Mesodermal cell (in vitro differentiated cells): ENCODE data around the gene DNAJB8.

Experiments used
- H3K27ac ChIP-seq: 2 replicates; pipeline ENCODE4 v1.7.0; 2013; ENCODE audit warnings: mild to moderate bottlenecking, low read depth, low read length, moderate library complexity; ENCODE audit not compliant: severe bottlenecking
- H3K36me3 ChIP-seq: 2 replicates; pipeline ENCODE4 v1.7.1; 2013; ENCODE audit warnings: mild to moderate bottlenecking, low read length, moderate library complexity; ENCODE audit not compliant: control insufficient read depth, insufficient read depth
- H3K4me1 ChIP-seq: one replicate; pipeline ENCODE4 v1.7.1; 2013; ENCODE audit warnings: mild to moderate bottlenecking, low read length; ENCODE audit not compliant: insufficient read depth, control insufficient read depth, poor library complexity, severe bottlenecking
- H3K4me3 ChIP-seq: 2 replicates; pipeline ENCODE4 v1.7.0; 2013; ENCODE audit warnings: low read length, control low read depth, mild to moderate bottlenecking; ENCODE audit not compliant: insufficient read depth, poor library complexity, severe bottlenecking; ENCODE audit errors: extremely low read depth
- H3K9me3 ChIP-seq: 2 replicates; pipeline ENCODE4 v1.7.1; 2013; ENCODE audit warnings: mild to moderate bottlenecking, low read length, moderate library complexity; ENCODE audit not compliant: control insufficient read depth
- WGBS, 2 experiments: methylation state at CpG; one replicate each; pipeline ENCODE4 v1.1.5; 2013; ENCODE audit warnings: missing lambda C conversion rate in 2 of 2; ENCODE audit not compliant: insufficient coverage in 2 of 2; 5-methylcytosine and 5-hydroxymethylcytosine counted together

The DNAJB8 gene

DNA sequence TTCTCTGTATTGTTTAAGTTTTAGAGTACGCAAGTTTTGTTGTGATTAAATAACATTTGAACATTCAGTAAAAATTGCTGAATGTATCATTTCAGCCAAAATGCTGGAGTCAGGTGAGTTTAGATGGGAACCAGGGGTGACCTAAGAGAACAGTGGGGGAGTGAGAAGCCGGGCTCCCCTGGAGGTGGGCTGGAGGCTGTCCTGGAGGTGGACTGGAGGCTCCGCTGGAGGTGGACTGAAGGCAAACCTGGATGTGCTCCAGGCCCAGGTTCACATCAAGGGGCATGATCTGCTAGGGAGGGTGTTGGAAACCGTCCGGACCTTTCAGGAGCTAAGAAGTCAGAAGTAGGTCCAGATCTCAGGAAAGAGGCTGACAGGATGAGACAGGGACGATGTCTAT lies 23.7 kb downstream of the DNAJB8 start:
- Histone ChIP-seq H3K4me1 (no peaks in the 10 kb centered on the region), H3K4me3 (no peak overlapping the region), H3K9me3 (no peaks in the 10 kb centered on the region), H3K36me3 (no peaks in the 10 kb centered on the region), H3K27ac (no peak overlapping the region)
- 87 to 93% methylated on average over 5 to 6 of the region's 6 CpGs for WGBS, 2 experiments

DNA sequence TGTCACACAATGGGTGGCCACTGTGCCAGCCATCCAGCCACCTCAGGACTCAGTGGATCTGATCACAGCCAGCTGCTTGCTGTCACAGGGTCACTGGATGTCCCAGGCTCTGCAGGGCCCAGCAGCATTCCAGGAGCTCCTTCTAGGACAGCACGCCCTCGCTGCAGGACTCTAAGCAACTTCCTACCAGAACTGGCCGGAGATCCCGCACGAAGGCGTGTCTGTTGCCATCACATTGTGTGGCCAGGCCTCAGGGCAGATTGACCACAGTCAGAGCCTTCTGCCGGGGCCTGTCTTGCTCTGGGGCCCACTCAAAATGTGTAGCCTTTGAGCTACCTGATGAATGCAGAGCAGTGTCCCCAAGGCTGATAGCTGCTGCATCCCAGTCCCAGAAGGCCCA lies 24.6 kb downstream of the DNAJB8 start:
- no peak overlapping the region for H3K27ac ChIP-seq
- WGBS, 2 experiments, result 93 to 94% methylated on average over 7 of the region's 7 CpGs

DNA sequence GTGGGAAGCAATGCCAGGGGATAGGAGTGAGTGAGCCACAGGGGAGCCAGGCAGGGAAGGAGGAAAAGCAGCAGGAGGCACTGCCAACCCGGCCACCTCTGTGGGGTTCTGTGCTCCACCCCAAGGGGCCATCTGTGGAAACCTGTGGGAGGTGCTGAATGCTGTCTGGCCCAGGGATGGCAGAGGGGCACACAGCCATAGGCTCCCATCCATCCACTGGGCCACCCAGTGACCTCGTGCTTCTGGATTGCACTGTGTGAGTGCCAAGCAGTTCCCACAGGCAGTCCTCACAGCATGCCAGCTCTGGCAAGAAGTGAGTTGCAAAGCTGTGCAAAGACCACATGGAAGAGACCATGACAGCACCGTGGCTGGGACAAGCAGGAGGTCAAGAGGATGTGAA lies 27.5 kb downstream of the DNAJB8 start:
- Histone ChIP-seq H3K27ac (no peak overlapping the region), H3K4me3 (no peak overlapping the region), H3K36me3 (no peaks in the 10 kb centered on the region), H3K9me3 (no peaks in the 10 kb centered on the region), H3K4me1 (peaks cover 7% of the 10 kb centered on the region)
- WGBS, 2 experiments, result 67 to 71% methylated on average over 3 of the region's 3 CpGs

More for the DNA sequence above, 24.6 kb downstream of the DNAJB8 start:
- no peaks in the 10 kb centered on the region for H3K4me1 ChIP-seq
- no peaks in the 10 kb centered on the region for H3K9me3 ChIP-seq
- no peaks in the 10 kb centered on the region for H3K36me3 ChIP-seq
- H3K4me3 ChIP-seq, result no peak overlapping the region

DNA sequence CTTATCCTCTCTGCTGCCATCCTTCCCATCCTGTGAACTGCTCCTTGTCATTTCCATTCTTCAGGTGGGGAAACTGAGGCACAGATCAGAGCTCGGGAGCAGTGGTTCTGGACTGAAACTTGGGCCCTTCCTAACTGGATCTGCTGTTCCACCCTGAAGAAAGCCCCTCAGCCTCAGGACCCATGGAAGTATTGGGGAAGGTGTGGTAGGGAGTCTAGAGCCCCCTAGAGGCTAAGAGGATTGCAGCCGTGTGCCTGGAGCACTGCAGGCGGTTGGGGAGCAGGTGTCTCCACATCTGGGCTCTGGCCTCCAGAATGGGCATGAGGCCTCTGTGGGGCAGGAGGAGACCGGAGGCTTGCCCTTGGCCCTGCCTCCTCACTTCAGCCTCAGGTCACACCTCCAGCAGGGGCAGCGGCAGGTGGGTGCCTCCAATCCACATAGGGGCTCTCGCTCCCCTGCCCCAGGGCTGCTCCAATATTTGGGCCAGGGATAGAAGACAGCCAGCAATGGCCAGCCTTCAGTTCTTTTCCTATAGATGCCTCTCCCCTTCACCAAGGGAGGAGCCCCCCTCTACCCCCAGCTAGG lies 28.1 kb downstream of the DNAJB8 start:
- Histone ChIP-seq H3K4me1 (peaks cover 7% of the 10 kb centered on the region), H3K9me3 (no peaks in the 10 kb centered on the region), H3K36me3 (no peaks in the 10 kb centered on the region), H3K27ac (no peak overlapping the region), H3K4me3 (no peak overlapping the region)
- 67 to 74% methylated on average over 5 to 6 of the region's 6 CpGs for WGBS, 2 experiments

DNA sequence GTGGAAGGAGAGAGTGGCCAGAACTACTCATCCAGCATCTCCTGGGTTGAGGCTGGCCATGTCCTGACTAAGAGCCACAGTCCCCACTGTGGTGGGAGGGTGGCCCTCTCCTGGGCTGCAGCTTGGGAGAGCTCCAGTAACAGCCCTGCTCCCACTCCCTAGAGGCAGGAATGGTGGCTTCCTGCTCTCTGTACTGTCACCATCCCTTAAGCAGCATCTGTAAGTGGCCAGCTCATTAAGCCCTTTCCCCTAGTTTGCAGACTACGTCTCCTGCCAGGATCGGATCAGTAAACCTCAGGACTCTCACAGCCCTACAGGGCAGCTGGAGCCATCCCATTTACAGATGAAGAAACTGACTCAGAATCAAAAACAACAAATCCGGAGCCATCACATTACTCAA lies 30.5 kb downstream of the DNAJB8 start:
- Histone ChIP-seq H3K9me3 (no peaks in the 10 kb centered on the region), H3K4me1 (peaks cover 15% of the 10 kb centered on the region), H3K27ac (no peak overlapping the region), H3K36me3 (no peaks in the 10 kb centered on the region), H3K4me3 (no peak overlapping the region)
- 90 to 92% methylated on average over 2 of the region's 3 CpGs for WGBS, 2 experiments

DNA sequence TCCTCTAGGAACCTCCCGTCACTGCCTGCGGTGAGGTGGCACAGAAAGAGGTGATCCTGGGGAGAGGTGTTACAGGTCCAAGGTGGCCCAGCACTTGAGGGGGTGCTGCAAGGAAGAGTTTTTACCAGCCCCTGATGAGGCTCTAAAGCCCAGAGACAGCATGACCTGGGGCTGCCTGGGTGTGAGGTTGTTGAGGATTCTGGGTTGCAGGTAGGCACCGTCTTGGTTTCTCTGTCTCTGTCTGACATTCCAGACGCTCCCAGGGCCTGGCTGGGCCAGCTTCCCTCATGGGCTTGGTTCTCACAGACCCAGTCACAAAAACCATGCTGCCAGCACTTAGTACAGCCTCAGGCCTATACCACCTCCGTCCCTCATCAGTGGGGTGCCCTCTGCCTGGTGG lies 31.1 kb downstream of the DNAJB8 start:
- Histone ChIP-seq H3K9me3 (no peaks in the 10 kb centered on the region), H3K27ac (no peak overlapping the region), H3K36me3 (no peaks in the 10 kb centered on the region), H3K4me3 (no peak overlapping the region), H3K4me1 (peaks cover 15% of the 10 kb centered on the region)
- WGBS, 2 experiments, result 76 to 77% methylated on average over 2 to 5 of the region's 5 CpGs

DNA sequence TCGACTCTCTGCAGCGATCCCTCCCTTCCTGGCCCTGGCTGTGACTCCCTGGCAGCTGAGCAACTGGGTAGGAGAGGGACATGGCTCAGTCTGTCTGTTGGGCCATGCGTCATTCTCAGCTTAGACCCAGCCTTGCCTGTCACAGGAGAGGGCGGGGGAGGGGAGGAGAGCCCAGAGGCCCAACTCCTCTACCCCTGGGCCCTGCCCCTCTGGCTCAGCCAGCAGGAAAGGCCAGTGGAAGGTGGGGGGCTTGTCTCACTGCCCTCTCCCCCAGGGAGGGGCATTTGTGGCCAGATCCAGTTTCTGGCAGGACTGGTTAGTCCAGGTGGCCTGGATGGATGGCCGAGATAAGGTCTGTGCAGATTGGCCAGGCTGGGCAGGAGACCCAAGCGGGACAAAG lies 31.6 kb downstream of the DNAJB8 start:
- Histone ChIP-seq H3K27ac (no peak overlapping the region), H3K4me1 (peaks cover 15% of the 10 kb centered on the region), H3K9me3 (no peaks in the 10 kb centered on the region), H3K36me3 (no peaks in the 10 kb centered on the region), H3K4me3 (no peak overlapping the region)
- WGBS, 2 experiments, result 76 to 77% methylated on average over 4 to 6 of the region's 6 CpGs

DNA sequence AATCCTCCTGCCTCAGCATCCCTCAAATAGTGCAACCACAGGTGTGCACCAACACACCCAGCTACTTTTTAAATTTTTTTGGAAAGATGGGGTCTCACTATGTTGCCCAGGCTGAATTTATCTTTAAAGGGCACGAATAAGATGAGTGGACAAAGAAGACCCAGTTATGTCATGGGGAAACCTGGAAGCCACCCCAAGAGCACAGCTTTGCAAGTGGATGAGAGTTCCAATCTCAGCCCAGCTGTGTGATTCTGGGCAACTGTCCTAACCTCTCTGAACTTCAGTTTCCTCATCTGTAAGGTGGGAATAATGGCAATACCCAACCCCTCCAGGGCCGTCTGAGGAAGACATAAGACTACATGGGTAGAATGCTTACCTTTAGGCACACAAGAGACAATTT lies 32.2 kb downstream of the DNAJB8 start:
- 100% methylated on average over 1 of the region's 2 CpGs for WGBS, 2 experiments
- Histone ChIP-seq H3K9me3 (no peaks in the 10 kb centered on the region), H3K36me3 (no peaks in the 10 kb centered on the region), H3K4me1 (peaks cover 15% of the 10 kb centered on the region), H3K27ac (no peak overlapping the region), H3K4me3 (no peak overlapping the region)

DNA sequence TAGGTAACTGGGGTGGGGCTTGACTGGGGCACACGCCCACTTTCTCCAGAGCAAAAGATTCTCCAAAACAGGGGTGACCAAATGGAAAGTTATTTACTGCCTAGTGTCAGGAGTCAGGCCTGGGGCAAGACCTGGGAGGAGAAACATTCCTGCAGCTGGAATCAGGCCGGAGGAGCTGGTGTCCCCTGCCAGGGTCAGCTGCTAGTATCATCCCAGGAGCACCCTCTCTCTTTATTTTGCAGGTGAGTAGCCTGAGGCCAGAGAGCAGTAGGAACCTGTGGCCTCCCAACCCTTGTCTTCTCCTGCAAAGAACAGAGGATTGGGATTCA lies 32.9 kb downstream of the DNAJB8 start:
- H3K27ac ChIP-seq, result no peak overlapping the region
- WGBS, 2 experiments, result 33 to 57% methylated on average over 1 to 2 of the region's 2 CpGs
- peaks cover 15% of the 10 kb centered on the region for H3K4me1 ChIP-seq
- no peak overlapping the region for H3K4me3 ChIP-seq
- no peaks in the 10 kb centered on the region for H3K36me3 ChIP-seq
- H3K9me3 ChIP-seq, result no peaks in the 10 kb centered on the region

DNA sequence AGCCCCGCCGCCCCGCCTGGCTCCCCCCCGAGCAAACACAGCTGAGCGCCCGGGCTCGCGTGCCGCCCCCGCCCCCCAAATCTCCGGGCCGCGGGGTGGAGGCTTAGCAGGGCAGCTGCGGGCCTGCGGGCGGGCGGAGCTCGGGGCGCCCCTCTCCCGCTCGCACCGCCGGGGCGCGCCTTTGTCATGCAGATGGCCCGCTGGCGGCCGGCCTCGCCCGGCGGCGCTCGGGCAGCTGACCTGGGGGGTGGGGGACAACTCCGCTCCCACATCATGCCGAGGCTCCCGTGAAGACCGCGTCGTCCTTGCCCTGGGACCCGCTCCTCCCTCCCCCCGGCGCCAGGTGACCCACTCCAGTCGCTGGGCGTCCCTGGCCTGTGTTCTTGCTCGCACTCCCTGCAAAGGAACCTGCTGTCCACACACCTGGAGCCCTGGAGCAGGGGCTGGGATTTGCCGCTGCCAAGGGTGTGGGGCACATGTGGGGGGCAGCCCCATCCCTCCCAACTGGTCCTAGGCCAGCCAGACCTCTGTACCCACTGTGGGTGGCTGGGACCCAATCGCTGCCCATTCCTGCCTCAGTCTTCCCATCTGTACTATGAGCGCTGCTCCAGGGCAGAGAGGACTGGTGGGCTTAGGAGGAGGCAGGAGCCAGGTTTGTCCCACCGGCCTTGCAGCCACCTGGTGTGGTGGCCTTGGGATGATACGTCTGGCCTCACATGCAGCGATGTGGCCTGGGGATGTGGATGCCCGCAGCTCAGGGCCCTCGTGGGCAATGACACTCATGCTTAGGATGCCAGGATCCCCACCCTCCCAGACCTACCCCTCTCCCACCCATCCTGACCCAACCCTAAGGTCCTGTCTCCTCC lies 33.5 kb downstream of the DNAJB8 start:
- H3K27ac ChIP-seq, result no peak overlapping the region
- no peaks in the 10 kb centered on the region for H3K9me3 ChIP-seq
- no peaks in the 10 kb centered on the region for H3K36me3 ChIP-seq
- 8 to 11% methylated on average over 33 to 36 of the region's 53 CpGs for WGBS, 2 experiments
- peak overlapping the region; percentile 28 for H3K4me3 ChIP-seq
- H3K4me1 ChIP-seq, result peaks cover 15% of the 10 kb centered on the region

DNA sequence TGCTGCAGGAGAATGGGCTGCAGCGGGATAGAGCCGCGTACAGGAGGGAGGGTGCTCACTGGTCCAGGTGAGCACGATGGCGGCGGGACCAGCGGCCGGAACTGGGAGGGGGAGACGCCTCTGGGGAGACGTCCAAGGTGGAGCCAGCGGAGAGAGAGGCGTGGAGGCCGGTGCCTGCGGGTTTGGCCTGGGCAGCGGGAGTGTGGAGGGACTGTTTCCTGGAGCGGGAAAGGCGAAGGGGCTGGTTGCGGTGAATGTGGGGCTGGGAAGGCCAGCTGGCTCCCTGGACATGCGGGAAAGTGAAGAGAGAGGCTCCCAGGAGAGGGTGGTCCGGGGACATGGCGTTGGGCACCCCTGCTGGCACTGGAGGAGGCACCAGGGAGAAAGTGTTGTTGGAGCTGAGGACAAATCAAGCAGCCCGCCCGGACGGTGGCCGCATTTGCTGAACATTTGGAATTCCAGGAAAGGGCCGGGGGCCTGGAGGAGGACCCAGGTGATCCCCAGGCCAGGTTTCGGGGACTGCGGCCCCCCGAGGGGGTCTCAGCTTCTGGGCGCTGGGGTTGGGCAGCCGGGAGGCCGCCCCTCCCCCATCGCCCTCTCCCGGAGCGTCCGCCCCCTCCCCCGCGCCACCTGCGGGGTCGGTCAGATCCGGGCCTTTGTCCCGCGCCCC lies 34.3 kb downstream of the DNAJB8 start:
- H3K4me1 ChIP-seq, result peaks cover 15% of the 10 kb centered on the region
- 4 to 5% methylated on average over 22 to 33 of the region's 43 CpGs for WGBS, 2 experiments
- H3K27ac ChIP-seq, result no peak overlapping the region
- H3K9me3 ChIP-seq, result no peaks in the 10 kb centered on the region
- H3K36me3 ChIP-seq, result no peaks in the 10 kb centered on the region
- H3K4me3 ChIP-seq, result peak overlapping the region; percentile 28
